Hepatocyte (in vitro differentiated cells): ENCODE results near the gene RANBP17. TPM values are rescaled to one million over a fixed set of nuclear protein-coding genes. Genes with fewer than 3 reads are reported as not detected.

ENCODE experiments used
- DNase-seq: peaks from one replicate; pipeline ENCODE4 v3.0.0-alpha.2; 2016; ENCODE audit warnings: low spot score
- H2AFZ ChIP-seq: fragments of 200-600 bp; sonication (generic); 2 replicates; pipeline ENCODE4 v1.6.0; 2016; ENCODE audit warnings: antibody characterized with exemption, mild to moderate bottlenecking
- H3K27ac ChIP-seq: fragments of 200-600 bp; sonication (generic); 2 replicates; pipeline ENCODE4 v1.5.1; 2016; ENCODE audit warnings: mild to moderate bottlenecking
- H3K27me3 ChIP-seq: fragments of 200-600 bp; sonication (generic); 2 replicates; pipeline ENCODE4 v1.6.1; 2016
- H3K36me3 ChIP-seq: fragments of 200-600 bp; sonication (generic); replicated peaks from 2 replicates; pipeline ENCODE4 v1.5.1; 2016; ENCODE audit warnings: low read depth; ENCODE audit not compliant: insufficient read depth
- H3K4me1 ChIP-seq: fragments of 200-600 bp; sonication (generic); 2 replicates; pipeline ENCODE4 v1.5.1; 2016; ENCODE audit warnings: mild to moderate bottlenecking, moderate library complexity; ENCODE audit not compliant: insufficient read depth
- H3K4me2 ChIP-seq: fragments of 200-600 bp; sonication (generic); 2 replicates; pipeline ENCODE4 v1.6.0; 2016
- H3K4me3 ChIP-seq: fragments of 200-600 bp; sonication (generic); 2 replicates; pipeline ENCODE4 v1.5.1; 2016; ENCODE audit warnings: mild to moderate bottlenecking
- H3K79me2 ChIP-seq: fragments of 200-600 bp; sonication (generic); 2 replicates; pipeline ENCODE4 v1.6.0; 2017; ENCODE audit warnings: mild to moderate bottlenecking
- H3K9me2 ChIP-seq: fragments of 200-600 bp; sonication (generic); replicated peaks from 2 replicates; pipeline ENCODE4 v1.6.0; 2017; ENCODE audit warnings: mild to moderate bottlenecking; ENCODE audit not compliant: insufficient read depth
- H3K9me3 ChIP-seq: fragments of 200-600 bp; sonication (generic); 2 replicates; pipeline ENCODE4 v1.5.1; 2016; ENCODE audit warnings: low read depth, mild to moderate bottlenecking
- H4K20me1 ChIP-seq: fragments of 200-600 bp; sonication (generic); 2 replicates; pipeline ENCODE4 v1.6.0; 2016; ENCODE audit warnings: mild to moderate bottlenecking; ENCODE audit not compliant: insufficient read depth, poor library complexity, severe bottlenecking
- CTCF ChIP-seq: fragments of 200-600 bp; sonication (generic); IDR thresholded peaks from 2 replicates; pipeline ENCODE4 v1.5.1; 2016; ENCODE audit warnings: antibody characterized with exemption, mild to moderate bottlenecking; ENCODE audit not compliant: poor library complexity
- EZH2 ChIP-seq: fragments of 200-600 bp; sonication (generic); IDR thresholded peaks from 2 replicates; pipeline ENCODE4 v1.6.1; 2016; ENCODE audit warnings: antibody characterized with exemption, mild to moderate bottlenecking, borderline replicate concordance
- EZH2phosphoT487 ChIP-seq: fragments of 200-600 bp; sonication (generic); IDR thresholded peaks from one replicate; pipeline ENCODE4 v1.6.1; 2018; ENCODE audit warnings: antibody characterized with exemption, mild to moderate bottlenecking, low read depth, moderate library complexity; ENCODE audit not compliant: unreplicated experiment, severe bottlenecking
- WGBS: methylation state at CpG from one replicate; pipeline ENCODE4 v1.1.6; 2016; ENCODE audit warnings: low lambda C conversion rate; ENCODE audit errors: missing lambda C conversion rate; 5-methylcytosine and 5-hydroxymethylcytosine counted together
- polyA plus RNA-seq: library from polyadenylated mRNA; unstranded; fragments of >200 nt; fragmentation: Nextera tagmentation; extraction: Ambion mirVana; gene quantifications from 2 replicates; pipeline ENCODE4 v1.2.1, GENCODE V29; 2016
- total RNA-seq: library from RNA; depleted of rRNA; stranded (reverse); fragments of >200 nt; gene quantifications from 2 replicates; pipeline ENCODE4 v1.2.3, GENCODE V29; 2014

Gene RANBP17
- total and polyA plus RNA-seq, 2 experiments from 2014 or later, result 11.7 to 17.1 TPM

GRCh38 chr5:171310819-171311321 lies 449.1 kb downstream of the RANBP17 start:
- no peaks in the 10 kb centered on the region for H4K20me1 ChIP-seq
- no peaks in the 10 kb centered on the region for H3K36me3 ChIP-seq
- TF ChIP-seq EZH2phosphoT487, result peak; percentile 27
- no peak for TF ChIP-seq CTCF
- peak; percentile 87 for TF ChIP-seq EZH2
- no peaks in the 10 kb centered on the region for H3K79me2 ChIP-seq
- H3K27ac ChIP-seq, result no peak overlapping the region
- H3K4me1 ChIP-seq, result peaks cover 42% of the 10 kb centered on the region
- no peaks in the 10 kb centered on the region for H3K9me3 ChIP-seq
- no peak overlapping the region for H3K4me3 ChIP-seq
- no peak overlapping the region for H2AFZ ChIP-seq
- H3K27me3 ChIP-seq, result peaks cover 98% of the 10 kb centered on the region
- 5% methylated on average over 41 of the region's 41 CpGs for WGBS
- DNase-seq, result no peak
- H3K4me2 ChIP-seq, result peak overlapping the region; percentile 76
- no peaks in the 10 kb centered on the region for H3K9me2 ChIP-seq

- H3K27ac ChIP-seq, result no peak overlapping the region
- H4K20me1 ChIP-seq, result no peaks in the 10 kb centered on the region
- peak overlapping the region; percentile 76 for H3K4me2 ChIP-seq
- H3K4me1 ChIP-seq, result peaks cover 49% of the 10 kb centered on the region
- peak; percentile 45 for DNase-seq
- TF ChIP-seq EZH2, result peak; percentile 59
- no peak for TF ChIP-seq EZH2phosphoT487
- H3K4me3 ChIP-seq, result no peak overlapping the region
- peaks cover 98% of the 10 kb centered on the region for H3K27me3 ChIP-seq
- WGBS, result 1% methylated on average over 28 of the region's 74 CpGs
- peak overlapping the region; percentile 26 for H2AFZ ChIP-seq
- H3K9me3 ChIP-seq, result no peaks in the 10 kb centered on the region
- H3K36me3 ChIP-seq, result no peaks in the 10 kb centered on the region
- H3K79me2 ChIP-seq, result no peaks in the 10 kb centered on the region
- no peaks in the 10 kb centered on the region for H3K9me2 ChIP-seq
These were observed 449.7 kb downstream of the RANBP17 start for GRCh38 chr5:171311322-171312077.

GRCh38 chr5:171312129-171312974 lies 450.5 kb downstream of the RANBP17 start:
- Histone ChIP-seq H3K79me2 (no peaks in the 10 kb centered on the region), H2AFZ (peak overlapping the region; percentile 26), H3K27me3 (peaks cover 98% of the 10 kb centered on the region), H3K27ac (no peak overlapping the region), H3K4me3 (no peak overlapping the region), H4K20me1 (no peaks in the 10 kb centered on the region), H3K9me2 (no peaks in the 10 kb centered on the region), H3K4me2 (peak overlapping the region; percentile 76), H3K36me3 (no peaks in the 10 kb centered on the region), H3K9me3 (no peaks in the 10 kb centered on the region), H3K4me1 (peaks cover 50% of the 10 kb centered on the region)
- WGBS, result 4% methylated on average over 73 of the region's 74 CpGs
- no peak for TF ChIP-seq CTCF
- no peak for TF ChIP-seq EZH2
- TF ChIP-seq EZH2phosphoT487, result peak; percentile 73
- DNase-seq, result no peak
